GM18498 (cell line): ENCODE measurements around the gene TERT.

Source experiments
- ATAC-seq: cut with Tn5 transposase; IDR thresholded peaks from one replicate; pipeline ENCODE4 v1.9.1; 2021; ENCODE audit warnings: mild to moderate bottlenecking, moderate library complexity; ENCODE audit not compliant: unreplicated experiment

TERT gene

DNA sequence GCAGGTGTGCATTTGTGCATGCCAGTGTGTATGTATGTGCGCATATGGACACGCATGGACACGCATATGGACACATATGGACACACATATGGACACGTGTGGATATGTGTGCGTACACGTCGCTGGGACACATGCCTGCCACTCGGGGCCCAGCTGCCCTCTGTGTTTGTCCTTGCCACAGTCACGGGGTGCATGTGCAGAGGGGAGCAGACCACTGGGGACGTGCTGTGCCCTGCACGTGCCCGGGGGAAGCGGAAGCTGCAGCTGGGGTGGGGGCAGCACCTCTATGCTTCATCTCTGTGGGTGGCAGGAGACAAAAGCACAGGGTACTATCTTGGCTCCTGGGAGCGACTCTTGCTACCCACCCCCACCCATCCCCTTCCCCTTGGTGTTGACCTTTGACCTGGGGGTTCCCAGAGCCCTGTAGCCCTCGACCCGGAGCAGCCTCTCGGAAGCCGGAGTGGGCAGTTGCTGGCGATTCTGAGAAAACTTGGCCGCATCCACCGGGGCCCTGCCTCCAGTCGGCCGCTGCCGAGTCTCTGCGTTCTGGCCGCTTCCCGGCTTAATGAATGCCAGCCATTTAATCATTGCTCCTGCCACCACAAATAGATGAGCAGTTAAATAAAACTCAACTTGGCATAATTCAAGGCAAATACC, 72.1 kb downstream of the TERT start:
- ATAC-seq = no peak

DNA sequence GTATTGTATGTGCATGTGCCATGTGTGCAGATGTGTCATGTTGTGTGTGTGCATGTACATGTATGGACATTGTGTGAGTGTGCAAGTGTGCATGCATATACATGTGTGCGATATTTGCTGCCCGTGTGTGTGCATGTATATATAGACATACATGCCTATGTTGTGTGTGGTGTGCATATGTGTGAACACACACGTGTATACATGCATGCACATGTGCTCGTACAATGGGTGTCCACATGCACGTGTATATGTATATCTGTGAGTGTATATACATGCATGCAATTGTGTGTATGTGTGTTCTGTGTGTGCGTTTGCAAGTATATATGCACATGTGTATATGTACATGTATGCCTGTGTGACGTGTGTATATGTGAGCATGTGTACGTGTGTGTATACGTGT, 72.7 kb downstream of the TERT start:
- no peak for ATAC-seq

DNA sequence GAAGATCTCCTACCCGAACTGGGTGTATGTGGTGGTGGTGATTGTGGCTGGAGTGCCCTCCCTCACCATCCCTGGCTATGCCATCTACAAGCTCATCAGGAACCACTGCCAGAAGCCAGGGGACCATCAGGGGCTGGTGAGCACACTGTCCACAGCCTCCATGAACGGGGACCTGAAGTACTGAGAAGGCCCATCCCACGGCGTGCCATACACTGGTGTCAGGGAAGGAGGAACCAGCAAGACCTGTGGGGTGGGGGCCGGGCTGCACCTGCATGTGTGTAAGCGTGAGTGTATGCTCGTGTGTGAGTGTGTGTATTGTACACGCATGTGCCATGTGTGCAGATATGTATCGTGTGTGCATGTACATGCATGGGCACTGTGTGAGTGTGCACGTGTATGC, 73.1 kb downstream of the TERT start:
- no peak for ATAC-seq

DNA sequence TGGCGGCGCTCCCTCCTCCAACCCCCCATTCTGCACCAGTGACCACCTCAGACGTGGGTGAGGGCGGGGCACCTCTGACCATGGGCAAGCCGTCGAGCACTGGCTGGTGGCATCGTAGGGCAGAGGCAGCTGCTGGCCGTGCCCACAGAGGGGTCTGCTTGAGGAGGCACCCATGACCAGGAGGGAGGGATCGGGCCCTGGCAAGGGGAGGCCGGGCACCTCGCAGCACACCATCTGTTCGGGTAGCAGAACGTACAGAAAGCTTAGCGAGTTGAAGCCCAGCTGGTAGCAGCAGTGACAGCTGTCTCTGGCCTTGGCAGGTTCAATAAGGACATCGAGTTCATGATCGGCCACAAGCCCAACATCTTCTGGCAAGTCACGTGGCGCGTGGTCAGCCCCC, 74.0 kb downstream of the TERT start:
- ATAC-seq = no peak

DNA sequence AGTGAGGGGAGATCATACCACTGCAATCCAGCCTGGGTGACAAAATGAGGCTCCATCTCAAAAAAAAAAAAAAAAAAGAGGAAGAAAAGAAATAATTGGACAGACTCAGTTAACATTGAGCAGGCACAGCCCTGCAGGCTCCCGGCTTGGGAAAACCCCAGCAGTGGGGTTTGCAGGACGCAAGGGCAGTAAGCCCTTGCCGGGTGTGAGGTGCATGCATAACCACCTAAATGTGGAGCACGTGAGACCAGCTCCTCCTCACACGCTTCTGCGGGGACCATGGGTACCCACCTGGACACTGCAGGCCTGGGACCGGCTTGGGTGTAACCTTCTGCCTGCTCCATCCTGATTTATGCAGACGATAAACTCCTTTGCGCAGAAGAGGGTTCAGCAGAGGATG, 74.5 kb downstream of the TERT start:
- no peak for ATAC-seq

DNA sequence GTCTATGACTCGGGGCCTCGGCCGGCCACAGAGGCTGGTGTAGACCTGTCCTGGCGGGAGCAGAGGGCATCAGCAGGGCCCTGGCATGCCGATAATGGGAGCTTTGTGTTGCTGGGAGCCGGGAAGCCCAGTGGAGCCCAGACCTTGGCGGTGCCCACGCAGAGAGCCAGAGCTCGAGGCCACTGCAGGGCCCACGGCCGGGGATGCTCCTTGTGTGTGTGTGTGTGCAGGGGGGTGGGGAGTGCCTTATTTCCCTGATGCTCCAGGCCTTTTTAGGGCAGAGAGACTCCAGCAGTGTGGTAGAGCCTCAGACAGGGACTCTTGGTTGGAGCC, 75.1 kb downstream of the TERT start:
- ATAC-seq = no peak

DNA sequence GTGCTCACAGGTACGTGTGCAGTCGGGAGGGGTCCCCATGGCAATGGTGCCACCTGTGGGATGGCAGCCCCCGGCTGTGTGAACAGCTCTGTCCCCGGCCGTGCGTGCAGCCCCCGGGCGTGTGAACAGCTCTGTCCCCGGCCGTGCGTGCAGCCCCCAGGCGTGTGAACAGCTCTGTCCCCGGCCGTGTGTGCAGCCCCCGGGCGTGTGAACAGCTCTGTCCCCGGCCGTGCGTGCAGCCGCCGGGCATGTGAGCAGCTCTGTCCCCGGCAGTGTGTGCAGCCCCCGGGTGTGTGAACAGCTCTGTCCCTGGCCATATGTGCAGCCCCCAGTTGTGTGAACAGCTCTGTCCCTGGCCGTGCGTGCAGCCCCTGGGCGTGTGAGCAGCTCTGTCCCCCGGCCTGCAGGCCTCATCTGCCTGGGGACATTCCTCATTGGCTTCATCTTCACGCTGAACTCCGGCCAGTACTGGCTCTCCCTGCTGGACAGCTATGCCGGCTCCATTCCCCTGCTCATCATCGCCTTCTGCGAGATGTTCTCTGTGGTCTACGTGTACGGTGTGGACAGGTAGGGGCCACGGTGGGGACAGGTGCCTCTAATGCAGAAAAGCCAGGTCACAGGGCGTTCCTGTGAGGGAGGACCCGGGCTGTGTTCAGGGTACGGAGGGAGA, 75.6 kb downstream of the TERT start:
- no peak for ATAC-seq

DNA sequence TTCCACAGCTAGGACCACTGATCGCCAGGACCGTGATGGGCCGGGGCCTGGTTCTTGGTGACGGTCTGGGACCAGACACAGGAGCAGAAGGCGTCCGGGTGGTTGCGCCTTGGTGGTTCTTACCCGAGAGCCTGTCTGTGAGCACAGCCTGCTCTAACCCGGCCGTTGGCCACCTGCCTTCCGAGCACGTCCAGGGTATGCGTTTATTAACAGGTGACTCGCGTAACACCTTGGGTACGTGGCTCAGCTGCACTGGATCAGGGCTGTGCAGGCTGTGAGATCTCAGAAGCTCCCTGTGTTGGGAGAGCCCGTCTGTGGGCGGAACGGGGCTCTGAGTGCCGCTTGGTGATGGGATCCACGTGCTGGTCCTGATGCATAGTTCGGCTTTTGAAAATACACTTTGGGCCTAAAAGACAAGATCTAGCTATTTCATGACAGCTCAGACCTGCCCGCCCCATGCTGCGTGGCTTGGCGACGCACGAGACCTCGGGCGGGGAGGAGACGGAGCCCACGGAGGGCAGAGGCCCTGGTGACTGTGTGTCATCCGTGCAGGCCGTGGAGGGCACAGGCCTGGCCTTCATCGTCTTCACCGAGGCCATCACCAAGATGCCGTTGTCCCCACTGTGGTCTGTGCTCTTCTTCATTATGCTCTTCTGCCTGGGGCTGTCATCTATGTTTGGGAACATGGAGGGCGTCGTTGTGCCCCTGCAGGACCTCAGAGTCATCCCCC, 76.4 kb downstream of the TERT start:
- ATAC-seq = no peak

DNA sequence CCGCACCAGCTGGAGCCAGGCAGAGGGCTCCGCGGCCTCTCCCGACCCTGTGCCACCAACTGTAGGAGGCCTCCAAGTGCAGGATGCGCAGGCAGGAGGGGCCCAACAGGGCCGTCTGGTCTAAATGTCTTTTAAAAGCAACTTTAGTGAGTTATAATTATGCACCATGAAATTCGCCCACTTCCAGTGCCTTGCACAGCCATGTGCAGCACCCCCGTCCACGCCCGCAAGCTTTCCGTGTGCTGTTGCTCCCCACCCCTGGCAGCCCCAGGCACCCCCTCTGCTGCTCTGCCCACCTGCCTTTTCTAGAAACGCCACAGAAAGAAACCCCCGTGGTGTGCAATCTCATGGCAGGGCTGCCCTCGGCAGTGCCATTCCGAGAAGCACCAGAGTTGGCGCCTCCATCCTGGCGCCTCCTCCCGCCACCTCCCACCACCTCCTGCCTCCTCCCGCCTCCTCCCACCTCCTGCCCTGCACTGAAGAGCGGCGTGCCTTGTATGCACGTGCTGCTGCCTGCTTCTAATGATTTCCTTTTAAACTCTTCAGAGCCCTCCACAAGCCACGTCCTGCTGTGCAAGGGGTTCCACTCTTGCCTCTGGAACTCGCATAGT, 77.2 kb downstream of the TERT start:
- ATAC-seq = no peak

DNA sequence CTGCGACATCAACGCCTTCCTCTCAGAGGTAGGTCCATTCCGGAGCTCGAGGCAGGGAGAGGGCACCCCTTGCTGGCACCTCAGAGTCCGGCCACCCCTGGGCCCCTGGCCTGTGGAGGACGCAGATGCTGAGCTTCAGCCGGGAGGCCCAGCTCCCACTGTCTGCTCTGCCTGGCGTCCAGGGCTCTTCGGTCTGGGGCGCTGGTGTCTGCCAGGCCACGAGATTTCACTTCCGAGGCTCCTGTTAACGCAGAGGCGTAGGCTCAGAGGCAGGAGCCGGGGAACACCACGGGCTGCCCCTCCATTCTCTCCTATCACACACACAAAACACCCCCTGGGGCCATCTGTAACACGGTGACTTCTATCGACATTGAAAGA, 78.0 kb downstream of the TERT start:
- no peak for ATAC-seq

DNA sequence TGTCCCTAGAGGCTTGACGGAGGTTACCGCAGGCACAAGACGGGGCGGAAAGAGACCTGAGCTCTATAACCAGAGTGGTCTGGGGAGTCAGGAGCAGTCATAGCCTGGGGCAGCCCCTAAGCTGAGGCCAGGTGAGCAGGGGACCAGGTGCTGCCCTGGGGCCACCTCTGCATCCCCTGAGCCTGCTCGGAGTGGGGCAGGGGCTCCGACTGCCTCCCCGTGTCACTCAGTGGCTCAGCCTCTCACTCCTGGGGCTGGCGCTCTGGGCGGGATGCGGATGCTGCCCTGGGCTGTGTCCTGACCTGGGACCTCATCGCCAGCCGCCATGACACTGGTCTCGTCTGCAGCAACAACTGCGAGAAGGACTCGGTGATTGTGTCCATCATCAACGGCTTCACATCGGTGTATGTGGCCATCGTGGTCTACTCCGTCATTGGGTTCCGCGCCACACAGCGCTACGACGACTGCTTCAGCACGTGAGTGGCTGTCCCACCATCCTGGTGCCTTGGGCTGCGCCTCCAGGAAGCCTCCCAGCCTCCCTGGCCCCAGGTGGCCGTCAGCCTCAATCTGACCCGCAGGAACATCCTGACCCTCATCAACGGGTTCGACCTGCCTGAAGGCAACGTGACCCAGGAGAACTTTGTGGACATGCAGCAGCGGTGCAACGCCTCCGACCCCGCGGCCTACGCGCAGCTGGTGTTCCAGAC, 78.5 kb downstream of the TERT start:
- no peak for ATAC-seq

DNA sequence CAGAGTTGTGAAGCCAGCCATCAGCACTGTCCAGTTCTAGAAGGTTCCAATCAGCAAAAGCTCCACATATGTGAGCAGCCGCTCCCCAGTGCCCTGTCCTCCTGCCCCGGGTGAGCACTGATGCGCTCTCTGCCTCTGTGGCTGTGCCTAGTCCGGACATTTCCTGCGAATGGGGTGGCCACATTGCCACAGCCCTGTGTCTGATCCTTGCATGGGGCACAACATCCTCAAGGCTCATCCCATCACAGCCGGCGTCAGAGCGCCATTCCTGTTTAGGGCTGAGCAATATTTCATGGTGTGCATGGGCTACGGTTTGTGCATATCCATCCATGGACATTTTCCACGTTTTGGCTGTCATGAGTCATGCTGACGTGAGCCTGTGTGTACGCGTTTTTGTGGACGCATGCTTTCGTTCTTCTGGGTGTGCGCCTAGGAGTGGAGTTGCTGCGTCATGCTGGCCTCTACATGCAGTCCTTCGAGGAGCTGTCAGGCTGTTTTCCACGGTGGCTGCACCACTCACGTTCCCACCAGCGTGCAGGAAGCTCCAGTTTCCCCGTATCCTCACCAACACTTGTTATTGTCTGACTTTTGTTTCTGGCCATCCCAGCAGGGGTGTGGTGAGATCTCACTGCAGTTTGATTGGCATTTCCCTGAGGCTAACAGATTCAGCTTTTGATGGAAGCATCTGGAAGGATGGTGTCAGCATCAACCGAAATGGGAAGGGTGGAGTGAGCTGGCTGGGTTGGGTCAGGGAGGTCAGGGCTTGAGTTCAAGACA, 79.4 kb downstream of the TERT start:
- no peak for ATAC-seq

DNA sequence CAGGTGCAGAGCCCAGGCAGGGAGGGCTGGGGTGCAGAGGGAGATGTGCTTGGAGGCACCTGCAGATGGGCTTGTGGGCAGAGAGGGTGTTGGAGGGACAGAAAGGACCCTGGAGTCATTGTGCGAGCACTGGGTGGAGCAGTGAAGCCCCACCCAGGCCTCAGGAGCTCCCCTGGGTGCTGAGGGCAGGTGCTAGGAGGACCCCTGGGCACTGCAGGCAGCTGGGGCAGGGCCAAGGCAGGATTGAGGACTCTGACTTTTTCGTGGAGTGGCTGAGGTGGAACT, 80.0 kb downstream of the TERT start:
- no peak for ATAC-seq

DNA sequence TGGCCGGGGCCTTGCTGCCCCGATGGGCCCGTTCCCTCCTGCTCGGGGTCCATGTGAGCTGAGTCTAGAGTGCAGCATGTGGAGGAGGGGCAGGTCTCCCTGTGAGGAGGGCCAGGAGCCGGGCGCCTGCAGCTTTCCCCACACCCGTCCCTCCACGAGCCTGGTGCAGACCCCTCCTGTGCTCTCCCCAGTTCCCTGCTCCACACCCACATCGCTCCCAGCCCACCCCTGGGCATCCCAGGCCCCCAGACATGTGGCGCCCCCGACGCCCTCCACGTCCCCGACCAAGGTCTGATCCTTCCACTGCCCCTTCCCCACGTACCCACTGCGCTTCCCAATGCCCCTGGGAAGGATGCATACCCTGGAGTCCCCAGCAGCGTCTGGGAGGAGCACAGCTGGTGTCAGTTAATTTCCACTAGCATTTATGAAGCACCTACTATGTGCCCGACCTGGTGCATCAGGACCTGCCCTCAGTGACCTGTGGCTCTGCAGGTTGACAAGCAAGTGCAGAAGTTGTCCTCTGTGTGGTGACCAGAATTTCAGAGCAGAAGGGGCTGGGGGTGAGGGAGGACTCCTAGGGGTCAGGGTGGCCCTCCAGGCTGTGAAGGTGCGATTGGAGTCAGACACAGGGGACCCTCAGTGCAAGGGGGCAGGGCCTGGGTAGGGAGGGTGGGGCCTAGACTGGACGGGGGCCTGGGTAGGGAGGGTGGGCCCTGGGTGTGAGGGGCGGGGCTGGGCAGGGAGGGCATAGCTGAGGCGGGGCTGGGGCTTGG, 80.5 kb downstream of the TERT start:
- no peak for ATAC-seq

DNA sequence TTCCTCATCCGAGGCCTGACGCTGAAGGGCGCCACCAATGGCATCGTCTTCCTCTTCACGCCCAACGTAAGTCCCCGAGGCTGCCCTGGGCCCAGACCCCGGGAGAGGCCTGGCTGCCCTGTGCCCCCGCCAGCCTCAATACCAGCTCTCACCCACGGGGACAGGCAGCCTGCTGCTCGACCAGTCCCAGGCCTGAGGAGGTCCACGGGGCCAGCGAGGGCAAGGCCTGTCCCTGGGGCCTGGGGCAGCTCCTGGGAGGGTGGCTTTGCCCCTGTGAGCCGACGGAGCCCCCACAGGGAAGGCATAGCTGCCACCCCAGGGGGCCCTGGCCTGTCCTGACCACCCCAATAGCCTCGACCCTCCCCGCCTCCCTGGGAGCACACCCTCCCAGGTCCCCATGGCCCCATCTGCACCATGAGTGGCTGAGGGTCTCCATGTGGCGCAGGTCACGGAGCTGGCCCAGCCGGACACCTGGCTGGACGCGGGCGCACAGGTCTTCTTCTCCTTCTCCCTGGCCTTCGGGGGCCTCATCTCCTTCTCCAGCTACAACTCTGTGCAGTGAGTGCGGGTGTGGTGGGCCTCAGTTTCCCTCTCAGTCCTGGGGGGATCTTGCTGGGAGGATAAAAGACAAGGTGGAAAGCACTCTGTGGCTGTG, 81.2 kb downstream of the TERT start:
- no peak for ATAC-seq

DNA sequence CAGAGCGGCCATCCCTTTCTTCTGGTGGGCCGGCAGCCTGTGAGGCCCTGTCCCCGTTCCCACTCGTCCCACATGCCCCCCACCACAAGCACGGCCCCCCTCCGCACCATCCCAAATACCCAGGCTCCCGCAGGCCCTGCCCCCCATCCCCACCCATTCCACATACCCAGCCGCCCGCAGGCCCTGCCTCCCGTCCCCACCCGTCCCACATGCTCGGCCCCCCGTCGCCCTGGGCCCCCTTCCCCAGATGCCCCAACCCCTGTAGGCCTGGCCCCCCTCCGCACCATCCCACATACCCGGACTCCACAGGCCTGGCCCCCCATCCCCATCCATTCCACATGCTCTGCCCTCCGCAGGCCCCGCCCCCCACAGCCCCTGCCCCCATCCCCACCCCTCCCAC, 82.0 kb downstream of the TERT start:
- no peak for ATAC-seq

DNA sequence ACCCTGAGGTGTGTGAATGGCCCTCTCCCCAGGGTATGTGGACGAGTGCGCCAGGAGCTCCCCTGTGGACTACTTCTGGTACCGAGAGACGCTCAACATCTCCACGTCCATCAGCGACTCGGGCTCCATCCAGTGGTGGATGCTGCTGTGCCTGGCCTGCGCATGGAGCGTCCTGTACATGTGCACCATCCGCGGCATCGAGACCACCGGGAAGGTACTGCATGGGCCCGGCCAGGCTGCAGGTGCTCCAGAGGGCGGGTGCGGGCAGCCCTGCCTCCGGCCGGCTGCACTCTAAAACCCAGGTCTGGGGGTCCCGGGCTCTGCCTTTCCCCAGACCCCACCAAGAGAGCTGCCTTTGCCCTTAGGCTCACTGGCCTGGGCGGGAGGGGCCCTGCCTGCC, 82.6 kb downstream of the TERT start:
- no peak for ATAC-seq

DNA sequence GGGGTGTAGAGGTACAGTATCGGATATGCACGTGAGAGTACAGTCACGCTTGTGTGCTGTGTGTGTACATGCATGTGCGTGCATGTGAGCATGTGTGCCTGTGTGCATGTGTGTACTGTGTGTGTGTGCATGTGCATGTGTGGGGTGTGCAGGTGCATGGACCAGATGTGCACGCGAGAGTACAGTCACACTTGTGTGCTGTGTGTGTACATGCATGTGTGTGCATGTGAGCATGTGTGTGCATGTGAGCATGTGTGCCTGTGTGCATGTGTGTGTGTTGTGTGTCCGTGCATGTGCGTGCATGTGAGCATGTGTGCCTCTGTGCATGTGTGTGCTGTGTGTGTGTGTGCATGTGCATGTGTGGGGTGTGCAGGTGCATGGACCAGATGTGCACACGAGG, 83.2 kb downstream of the TERT start:
- ATAC-seq = no peak

DNA sequence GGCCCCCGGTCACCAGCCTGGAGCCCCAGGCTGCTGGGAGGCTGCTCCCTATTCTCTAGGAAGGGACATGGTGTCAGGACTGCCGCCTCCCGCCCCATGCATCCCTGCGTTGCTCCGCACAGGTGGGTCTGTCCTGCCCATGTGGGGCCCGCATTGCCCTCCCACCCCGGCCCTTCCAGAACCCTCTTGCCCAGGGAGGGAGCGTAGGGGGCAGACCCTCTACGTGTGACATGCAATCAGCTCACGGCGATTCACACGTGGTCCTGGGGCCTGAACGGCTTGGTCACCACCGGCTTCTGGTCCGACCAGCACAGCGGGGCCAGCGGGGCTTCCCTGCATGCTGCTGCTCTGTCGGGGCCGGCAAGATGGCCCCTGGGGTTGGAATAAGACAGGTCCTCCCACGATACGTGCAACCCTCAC, 84.0 kb downstream of the TERT start:
- ATAC-seq = no peak
